Breast epithelium (tissue), 3 donors: ENCODE measurements around the gene CRAMP1.
"Not testable (repeated sequence)": the region's sequence is repeated elsewhere in the genome, so short reads cannot be mapped to it uniquely, and the experiment has no call there.

Source experiments
- CTCF ChIP-seq, 3 donors: fragments of 450-650 bp; IDR thresholded peaks; one replicate each; pipeline ENCODE4 v1.5.1; 2016 to 2017; ENCODE audit warnings: antibody characterized with exemption in 3 of 3, mild to moderate bottlenecking in 3 of 3, moderate library complexity in 3 of 3
- POLR2A ChIP-seq: fragments of 450-650 bp; IDR thresholded peaks from one replicate; pipeline ENCODE4 v1.6.1; 2016; ENCODE audit warnings: antibody characterized with exemption, mild to moderate bottlenecking, moderate library complexity
- POLR2AphosphoS5 ChIP-seq, 3 donors: sonication (generic); formaldehyde crosslinking; IDR thresholded peaks; one replicate each; pipeline ENCODE4 v1.6.1; 2017; ENCODE audit warnings: antibody characterized with exemption in 3 of 3

- not testable (repeated sequence) for TF ChIP-seq POLR2A; CTCF (IDR thresholded peaks at IDR 0.05); POLR2AphosphoS5 (IDR thresholded peaks at IDR 0.05)
Measured at GRCh38 chr16:1705324-1705687, 93.1 kb downstream of the CRAMP1 start.
